LNCAP (cell line): ENCODE measurements around the gene EPS8.

Source experiments
- CTCF ChIP-seq: fragments of 450-650 bp; IDR thresholded peaks from 2 replicates; pipeline ENCODE4 v1.5.1; 2017; ENCODE audit warnings: mild to moderate bottlenecking

Gene EPS8

GRCh38 chr12:15808652-15809051 is 19.5 kb upstream of the EPS8 start:
- TF ChIP-seq CTCF = no peak

GRCh38 chr12:15808250-15808649 is 19.1 kb upstream of the EPS8 start:
- no peak for TF ChIP-seq CTCF

GRCh38 chr12:15806826-15807225 is 17.6 kb upstream of the EPS8 start:
- TF ChIP-seq CTCF = no peak

GRCh38 chr12:15801770-15802744 is 12.9 kb upstream of the EPS8 start:
- no peak for TF ChIP-seq CTCF

- TF ChIP-seq CTCF = no peak
Observed at GRCh38 chr12:15800278-15800677, 11.1 kb upstream of the EPS8 start.

- no peak for TF ChIP-seq CTCF
Observed at GRCh38 chr12:15797818-15798217, 8.6 kb upstream of the EPS8 start.

GRCh38 chr12:15796493-15797141 is 7.4 kb upstream of the EPS8 start:
- no peak for TF ChIP-seq CTCF
